Superior temporal gyrus (tissue), 1 donor: ENCODE results near the gene INO80.
"Not testable (repeated sequence)": the region's sequence is repeated elsewhere in the genome, so short reads cannot be mapped to it uniquely, and the experiment has no call there.

ENCODE experiments used
- DNase-seq: peaks from one replicate; pipeline ENCODE4 v3.0.0-alpha.2; 2016; ENCODE audit errors: extremely low spot score

The INO80 gene

DNA sequence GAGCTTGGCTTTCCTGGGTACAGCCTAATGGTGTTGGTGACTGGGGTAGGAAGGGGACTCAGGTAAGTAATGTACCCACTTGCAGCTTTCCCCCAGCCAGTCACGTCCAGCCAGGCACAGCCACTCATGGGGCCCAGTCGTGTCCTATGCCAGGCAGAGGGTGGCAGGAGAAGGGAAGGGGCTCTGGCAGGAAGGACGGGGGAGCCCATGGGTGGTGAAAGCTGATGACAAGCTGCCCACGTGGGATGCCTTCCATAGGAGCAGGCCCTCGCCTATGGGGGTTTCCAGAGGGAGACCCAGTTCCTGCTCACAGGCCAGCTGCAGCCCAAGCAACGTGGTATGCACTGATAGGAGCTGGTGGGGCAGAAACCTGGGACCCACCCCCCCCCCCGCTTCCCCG lies 152.1 kb downstream of the INO80 start:
- no peak for DNase-seq

DNA sequence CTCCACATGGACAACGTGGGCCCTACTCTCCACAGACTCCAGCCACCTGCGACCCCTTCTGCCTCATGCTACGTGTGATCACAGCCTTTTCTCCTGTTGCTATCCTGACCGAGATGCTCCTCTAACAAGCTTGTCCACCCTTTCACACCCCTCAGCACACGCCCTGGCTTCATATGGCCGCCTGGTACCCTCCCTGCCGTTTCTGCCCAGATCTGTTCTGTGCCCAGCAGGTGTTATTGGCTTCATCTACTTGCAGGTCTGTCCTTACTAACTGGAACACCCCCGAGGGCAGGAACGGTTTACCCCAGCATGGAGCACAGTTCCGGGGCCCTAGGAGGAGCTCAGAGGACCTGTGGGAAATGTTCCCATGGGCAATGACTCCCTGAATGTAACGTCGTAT lies 152.9 kb downstream of the INO80 start:
- no peak for DNase-seq

- DNase-seq: not testable (repeated sequence)
Measured at GRCh38 chr15:40962317-40962716, 153.8 kb downstream of the INO80 start.

DNA sequence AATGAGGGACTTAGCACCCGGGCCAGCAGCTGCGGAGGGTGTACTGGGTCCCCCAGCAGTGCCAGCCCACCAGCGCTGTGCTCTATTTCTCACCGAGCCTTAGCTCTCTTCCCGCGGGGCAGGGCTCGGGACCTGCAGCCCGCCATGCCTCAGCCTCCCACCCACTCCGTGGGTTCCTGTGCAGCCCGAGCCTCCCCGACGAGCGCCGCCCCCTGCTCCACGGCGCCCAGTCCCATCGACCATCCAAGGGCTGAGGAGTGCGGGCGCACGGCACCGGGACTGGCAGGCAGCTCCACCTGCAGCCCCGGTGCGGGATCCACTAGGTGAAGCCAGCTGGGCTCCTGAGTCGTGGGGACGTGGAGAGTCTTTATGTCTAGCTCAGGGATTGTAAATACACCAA lies 154.3 kb downstream of the INO80 start:
- DNase-seq: not testable (repeated sequence)

DNA sequence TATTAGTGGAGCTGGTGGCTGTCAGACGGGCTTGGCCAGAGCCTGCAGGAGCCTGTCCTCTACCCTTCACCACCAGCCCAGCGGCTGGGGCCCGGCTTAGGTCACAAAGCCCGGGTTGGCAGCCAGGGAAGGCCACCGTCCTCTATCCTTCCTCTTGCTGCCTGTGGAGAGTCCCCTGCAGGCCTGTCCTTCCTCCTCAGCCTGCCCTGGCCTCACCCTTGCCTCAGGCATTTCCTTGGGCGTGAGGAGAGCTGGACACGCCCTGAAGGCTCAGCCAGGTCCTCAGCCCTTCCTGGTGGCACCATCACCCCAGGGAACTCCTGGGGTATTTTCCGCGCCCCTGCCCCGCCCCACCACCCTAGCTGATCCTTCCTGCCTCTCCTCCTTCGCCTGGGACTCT lies 155.2 kb downstream of the INO80 start:
- DNase-seq: no peak

GRCh38 chr15:40960151-40960885 lies 155.8 kb downstream of the INO80 start:
- DNase-seq: no peak

GRCh38 chr15:40959331-40960141 lies 156.5 kb downstream of the INO80 start:
- no peak for DNase-seq

- no peak for DNase-seq
Measured at GRCh38 chr15:40958723-40959122, 157.4 kb downstream of the INO80 start.

GRCh38 chr15:40958146-40958545 lies 157.9 kb downstream of the INO80 start:
- DNase-seq: no peak

DNA sequence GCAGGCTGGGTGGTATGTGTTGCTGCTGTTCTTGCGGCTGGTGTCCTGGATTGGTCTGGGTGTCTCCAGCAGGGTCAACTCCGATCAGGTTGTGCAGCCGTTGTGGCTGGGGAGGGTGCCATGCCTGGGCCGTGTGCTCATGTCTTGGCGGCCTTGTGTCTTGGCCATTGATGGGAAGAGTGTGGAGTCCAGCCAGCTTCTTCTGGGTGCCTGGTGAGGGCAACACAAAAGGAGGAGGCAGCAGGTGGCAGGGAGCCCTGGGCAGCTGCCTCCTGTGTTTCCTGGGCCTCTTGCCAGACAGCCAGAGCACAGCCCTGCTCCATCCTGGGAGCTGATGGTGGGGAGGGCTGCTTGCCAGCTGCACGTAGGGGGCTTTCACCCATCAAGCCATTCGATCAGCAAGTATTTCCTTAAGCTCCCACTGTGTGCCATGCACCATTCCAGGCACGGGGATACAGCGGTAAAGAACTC lies 158.5 kb downstream of the INO80 start:
- DNase-seq: no peak

DNA sequence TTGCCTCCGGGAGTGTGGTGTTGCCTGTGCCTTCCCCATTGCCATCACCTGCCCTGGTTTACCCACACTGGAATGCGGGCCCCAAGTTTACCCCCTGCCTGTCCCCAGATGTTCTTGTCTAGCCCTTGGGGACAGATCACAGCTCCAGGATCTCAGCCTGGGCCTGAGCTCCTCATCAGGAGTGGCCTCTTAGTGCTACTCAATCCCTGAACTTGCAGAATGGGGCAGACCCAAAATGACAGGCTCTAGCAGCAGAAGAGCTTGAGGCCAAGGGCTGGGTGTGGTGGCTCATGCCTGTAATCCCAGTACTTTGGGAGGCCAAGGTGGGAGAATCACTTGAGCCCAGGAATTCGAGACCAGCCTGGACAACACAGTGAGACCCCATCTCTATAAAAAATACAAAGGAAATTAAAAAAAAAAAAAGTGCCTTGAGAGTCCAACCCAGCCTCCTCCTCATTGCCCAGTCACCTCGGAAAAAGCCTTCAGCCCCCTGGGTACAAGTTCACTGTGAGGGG lies 159.0 kb downstream of the INO80 start:
- no peak for DNase-seq

DNA sequence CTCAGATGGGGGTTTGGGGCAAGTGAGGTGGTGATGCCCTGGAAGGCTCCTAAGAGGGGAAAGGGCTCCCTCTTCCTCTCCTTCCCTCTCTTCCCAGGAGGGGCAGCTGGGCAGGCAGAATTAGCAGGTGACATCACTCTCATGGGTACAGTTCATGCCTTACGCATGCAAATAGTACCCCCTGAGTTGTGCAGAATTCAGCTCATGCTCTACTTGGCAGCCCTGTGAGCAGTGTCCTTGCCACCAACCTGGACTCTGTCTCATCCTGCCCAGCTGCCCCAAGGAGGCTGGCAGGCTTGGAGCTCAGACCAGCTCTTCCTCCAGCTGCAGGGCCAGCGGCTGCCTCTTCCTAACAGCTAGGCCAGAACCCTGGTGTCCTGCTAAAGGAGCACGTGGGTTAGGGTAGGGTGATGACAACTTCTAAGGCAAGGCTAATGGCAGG lies 159.5 kb downstream of the INO80 start:
- no peak for DNase-seq

DNA sequence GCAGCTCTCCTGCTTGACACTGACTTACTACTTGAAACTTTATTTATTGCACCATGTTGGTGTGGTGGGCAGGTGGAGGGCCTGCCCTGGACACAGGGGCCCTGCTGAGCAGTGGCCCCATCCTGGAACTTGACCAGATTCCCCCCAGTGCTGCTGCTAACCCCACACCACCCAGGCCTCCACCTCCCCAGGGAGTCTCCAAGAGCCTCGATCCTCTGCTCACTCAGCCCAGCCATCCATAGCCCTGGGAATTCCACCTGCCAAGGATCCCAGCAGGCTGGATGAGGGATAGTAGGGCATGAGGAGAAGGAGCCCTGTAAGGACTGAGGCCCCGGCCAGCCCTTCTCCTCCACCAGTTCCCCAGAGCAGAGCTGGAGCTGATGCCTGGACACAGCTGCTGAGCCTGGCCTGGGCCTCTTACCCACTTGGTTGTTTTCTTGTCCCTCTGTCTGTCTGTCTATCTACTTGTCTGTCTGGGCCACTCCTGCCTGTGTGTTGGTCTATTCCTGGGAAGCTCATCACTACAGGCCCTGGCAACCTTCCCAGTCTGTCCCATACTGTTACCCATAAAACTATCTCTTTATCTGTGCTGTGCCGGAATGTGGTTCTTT lies 160.0 kb downstream of the INO80 start:
- DNase-seq: no peak

DNA sequence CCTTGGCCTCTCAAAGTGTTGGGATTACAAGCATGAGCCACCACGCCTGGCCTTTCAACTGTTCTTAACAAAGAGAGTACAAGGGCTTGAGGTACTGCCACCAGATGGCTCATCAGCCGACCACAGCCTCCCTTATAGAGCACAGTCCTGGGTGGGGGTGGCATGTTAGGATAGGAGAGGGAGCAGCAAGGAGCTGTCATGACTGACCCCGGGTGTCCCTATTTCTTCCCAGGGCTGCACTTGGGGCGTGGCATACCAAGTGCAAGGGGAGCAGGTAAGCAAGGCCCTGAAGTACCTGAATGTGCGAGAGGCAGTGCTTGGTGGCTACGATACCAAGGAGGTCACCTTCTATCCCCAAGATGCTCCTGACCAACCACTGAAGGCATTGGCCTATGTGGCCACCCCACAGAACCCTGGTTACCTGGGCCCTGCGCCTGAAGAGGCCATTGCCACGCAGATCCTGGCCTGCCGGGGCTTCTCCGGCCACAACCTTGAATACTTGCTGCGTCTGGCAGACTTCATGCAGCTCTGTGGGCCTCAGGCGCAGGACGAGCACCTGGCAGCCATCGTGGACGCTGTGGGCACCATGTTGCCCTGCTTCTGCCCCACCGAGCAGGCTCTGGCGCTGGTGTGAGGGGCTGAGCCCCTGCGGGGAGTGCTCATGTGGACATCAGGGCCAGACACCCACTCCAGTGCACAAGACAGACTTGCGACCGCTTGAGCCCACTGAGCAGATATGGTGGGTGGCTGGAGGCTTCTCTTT lies 160.8 kb downstream of the INO80 start:
- DNase-seq: no peak

DNA sequence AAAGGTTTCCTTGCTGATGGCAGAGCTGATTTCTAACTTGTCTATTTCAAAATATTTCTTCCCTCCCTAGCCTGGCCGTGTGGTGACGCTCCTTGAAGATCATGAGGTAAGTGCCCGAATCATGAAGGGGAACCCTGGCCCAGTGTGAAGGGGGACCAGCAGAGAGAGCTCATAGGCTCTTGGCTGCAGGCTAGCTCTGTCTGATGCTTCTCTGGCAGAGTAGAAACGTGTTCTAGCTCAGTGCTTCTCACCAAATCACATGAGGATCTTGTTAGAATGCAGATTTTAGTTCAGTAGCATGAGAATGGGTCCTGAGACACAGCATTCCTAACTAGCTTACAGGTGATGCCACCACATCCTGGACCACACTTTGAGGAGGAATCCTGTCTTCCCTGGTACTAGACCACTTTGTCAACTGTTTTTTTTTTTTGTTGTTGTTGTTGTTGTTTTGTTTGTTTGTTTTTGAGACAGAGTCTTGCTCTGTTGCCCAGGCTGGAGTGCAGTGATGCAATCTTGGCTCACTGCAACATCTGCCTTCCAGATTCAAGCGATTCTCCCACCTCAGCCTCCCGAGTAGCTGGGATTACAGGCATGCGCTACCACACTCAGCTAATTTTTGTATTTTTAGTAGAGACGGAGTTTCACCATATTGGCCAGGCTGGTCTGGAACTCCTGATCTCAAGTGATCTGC lies 161.8 kb downstream of the INO80 start:
- not testable (repeated sequence) for DNase-seq

DNA sequence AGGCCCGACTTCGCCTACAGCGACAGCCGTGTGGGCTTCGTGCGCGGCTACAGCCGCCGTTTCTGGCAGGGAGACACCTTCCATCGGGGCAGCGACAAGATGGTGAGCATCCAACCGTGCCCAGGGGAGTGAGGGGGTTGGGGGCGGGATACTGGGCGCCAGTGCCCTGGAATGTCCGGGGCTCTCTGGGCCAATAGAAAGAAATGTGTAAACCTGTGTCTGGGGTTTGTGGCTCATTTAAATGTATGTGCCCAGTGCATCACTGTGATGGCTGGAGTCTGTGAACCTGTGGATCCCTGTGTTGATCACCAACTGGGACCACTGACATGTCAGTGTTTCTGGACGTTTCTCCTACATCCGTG lies 162.4 kb downstream of the INO80 start:
- DNase-seq: no peak

DNA sequence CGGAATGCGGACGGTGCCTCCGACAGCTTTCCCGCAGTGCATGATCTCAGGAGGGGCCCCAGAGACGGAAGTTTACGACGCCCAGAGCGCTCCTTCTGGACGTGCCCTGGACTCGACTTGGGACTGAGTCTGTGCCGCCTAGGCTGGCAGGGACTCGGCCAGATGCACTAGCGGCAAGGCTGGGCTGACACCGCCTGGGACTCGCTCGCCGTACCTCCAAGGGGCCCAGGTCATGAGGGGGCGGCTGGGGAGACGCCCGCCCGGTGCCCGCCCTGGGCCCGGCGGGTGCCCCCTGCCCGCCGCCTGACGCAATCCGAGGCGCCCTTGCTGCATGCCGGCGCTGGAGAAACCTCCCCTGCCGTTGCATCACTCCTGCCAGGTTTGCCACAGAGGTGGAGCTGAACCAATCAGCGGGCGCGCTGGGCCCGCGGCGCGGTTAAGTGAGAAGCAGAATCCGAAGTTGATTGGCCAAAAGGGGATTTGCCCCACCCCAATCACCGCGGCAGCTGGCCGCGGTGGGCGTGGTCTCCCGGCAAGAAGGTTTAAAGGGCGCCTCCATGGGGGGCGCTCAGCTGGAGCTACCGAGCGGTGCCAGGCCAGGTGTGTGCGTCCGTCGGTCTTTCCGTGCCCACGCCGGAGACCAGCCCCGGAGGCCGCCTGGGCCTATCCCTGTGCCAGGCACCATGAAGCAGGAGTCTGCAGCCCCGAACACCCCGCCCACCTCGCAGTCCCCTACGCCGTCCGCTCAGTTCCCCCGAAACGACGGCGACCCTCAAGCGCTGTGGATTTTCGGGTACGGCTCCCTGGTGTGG lies 163.0 kb downstream of the INO80 start, which contains the start of gene CHAC1:
CHAC1 (plus strand) TSS at position 571 of the 812 bp plus-strand sequence; CDS start at position 684, 113 bp downstream.
- peak; percentile 90 for DNase-seq

DNA sequence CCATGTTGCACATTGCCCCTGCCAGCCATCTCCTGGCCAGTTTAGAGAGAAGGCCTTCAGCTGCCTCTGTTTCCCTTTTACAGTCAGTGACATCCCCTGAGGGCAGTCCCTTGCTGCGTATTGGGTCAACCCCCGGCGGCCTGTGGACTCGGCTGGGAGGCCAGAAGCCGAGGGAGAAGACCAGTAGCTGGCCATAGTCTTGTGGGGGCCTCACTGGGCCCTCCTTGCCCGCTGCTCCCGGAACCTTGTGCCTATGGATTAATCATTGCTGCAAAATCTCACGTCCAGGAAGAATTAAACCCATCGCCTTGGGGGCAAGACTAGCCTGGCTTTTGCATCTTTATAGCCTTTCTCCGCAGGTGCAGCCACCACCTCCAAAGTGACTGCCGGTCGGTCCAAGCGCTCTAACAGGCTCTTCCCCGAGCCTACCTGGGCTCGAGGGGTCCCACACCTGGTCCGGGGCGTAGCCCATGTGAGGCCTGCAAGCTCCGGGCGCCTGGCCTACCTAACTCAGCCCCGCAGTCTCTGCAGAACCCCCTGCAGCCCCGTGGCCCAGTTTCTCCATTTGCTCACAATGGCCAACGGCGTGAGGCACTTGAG lies 163.7 kb downstream of the INO80 start:
- no peak for DNase-seq

- DNase-seq: no peak
Measured at GRCh38 chr15:40951764-40952163, 164.3 kb downstream of the INO80 start.
